CD4-positive, alpha-beta T cell treated with Interleukin-17A for 4 hours (primary cell): ENCODE data around the gene CCDC144A.
"Not testable (repeated sequence)": the region's sequence is repeated elsewhere in the genome, so short reads cannot be mapped to it uniquely, and the experiment has no call there.

ENCODE experiments used
- DNase-seq: peaks from one replicate; pipeline ENCODE4 v3.0.0-alpha.2; 2020; ENCODE audit warnings: mixed read lengths

The CCDC144A gene

GRCh38 chr17:16820979-16821543 lies 131.0 kb downstream of the CCDC144A start:
- DNase-seq, result no peak

GRCh38 chr17:16822133-16822532 lies 132.1 kb downstream of the CCDC144A start:
- not testable (repeated sequence) for DNase-seq

GRCh38 chr17:16823768-16824406 lies 133.8 kb downstream of the CCDC144A start:
- DNase-seq, result not testable (repeated sequence)
